Measurements from ENCODE around the gene NLRP6.

DNA sequence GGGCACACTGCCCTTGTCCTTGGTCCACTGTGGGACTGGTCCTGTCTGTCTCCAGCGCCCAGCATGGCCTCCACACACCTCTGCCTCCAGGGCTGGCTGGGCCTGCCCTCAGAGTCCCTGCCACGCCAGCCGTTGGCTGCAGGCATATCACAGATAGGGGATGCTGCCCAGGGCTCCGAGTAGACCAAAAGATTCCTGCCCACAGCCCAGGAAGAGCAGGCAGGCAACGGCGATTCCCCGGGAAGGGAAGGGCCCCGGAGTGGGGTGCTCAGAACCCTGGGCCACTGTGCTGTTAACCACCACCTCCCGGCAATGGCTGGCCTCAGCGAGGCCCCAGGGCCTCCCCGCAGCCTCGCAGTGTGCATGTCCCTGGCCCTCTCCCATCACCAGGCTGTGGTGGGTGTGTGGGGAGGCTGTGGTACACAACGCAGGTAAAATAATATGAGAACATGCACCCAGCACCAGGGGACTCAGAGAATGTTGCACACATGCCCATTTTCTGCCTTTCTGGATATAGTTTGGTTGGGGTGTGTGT is 18.9 kb downstream of the NLRP6 start:
- TF ChIP-seq, protein P1, sequence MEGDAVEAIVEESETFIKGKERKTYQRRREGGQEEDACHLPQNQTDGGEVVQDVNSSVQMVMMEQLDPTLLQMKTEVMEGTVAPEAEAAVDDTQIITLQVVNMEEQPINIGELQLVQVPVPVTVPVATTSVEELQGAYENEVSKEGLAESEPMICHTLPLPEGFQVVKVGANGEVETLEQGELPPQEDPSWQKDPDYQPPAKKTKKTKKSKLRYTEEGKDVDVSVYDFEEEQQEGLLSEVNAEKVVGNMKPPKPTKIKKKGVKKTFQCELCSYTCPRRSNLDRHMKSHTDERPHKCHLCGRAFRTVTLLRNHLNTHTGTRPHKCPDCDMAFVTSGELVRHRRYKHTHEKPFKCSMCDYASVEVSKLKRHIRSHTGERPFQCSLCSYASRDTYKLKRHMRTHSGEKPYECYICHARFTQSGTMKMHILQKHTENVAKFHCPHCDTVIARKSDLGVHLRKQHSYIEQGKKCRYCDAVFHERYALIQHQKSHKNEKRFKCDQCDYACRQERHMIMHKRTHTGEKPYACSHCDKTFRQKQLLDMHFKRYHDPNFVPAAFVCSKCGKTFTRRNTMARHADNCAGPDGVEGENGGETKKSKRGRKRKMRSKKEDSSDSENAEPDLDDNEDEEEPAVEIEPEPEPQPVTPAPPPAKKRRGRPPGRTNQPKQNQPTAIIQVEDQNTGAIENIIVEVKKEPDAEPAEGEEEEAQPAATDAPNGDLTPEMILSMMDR (IDR thresholded peaks at IDR 0.05) = no peak
- TF ChIP-seq EZH2 (IDR thresholded peaks at IDR 0.05; ENCODE audit: borderline replicate concordance, insufficient read depth, low read depth, low read length, poor library complexity, severe bottlenecking) = no peak

Measured in B cell (primary cell).